Tongue (tissue), 2 donors: Measurements from ENCODE around the gene LRP2. TPM values are rescaled to one million over a fixed set of nuclear protein-coding genes. Genes with fewer than 3 reads are reported as not detected.
"Not testable (repeated sequence)": the region's sequence is repeated elsewhere in the genome, so short reads cannot be mapped to it uniquely, and the experiment has no call there.

Experiments used
- DNase-seq: peaks from one replicate; pipeline ENCODE4 v3.0.0-alpha.2; 2015
- total RNA-seq: library from RNA; depleted of rRNA; stranded (reverse); fragments of >200 nt; gene quantifications from one replicate; pipeline ENCODE4 v1.2.3, GENCODE V29; 2014

LRP2 gene
- total RNA-seq: 0.10 TPM

- DNase-seq: peak; percentile 17
These were observed at the start of gene LRP2 for GRCh38 chr2:169362118-169362893. Gene LRP2 (minus strand): TSS chr2:169362534. CDS start chr2:169362399, 135 bp downstream.

- DNase-seq: no peak
These were observed 44.6 kb upstream of the LRP2 start for GRCh38 chr2:169406891-169407290.

GRCh38 chr2:169399491-169399890, 37.2 kb upstream of the LRP2 start:
- DNase-seq: not testable (repeated sequence)

- DNase-seq: peak; percentile 24
These were observed 35.4 kb upstream of the LRP2 start for GRCh38 chr2:169397697-169398096.

GRCh38 chr2:169395821-169396374, 33.6 kb upstream of the LRP2 start:
- DNase-seq: no peak

GRCh38 chr2:169393068-169393590, 30.8 kb upstream of the LRP2 start:
- DNase-seq: peak; percentile 1

GRCh38 chr2:169391236-169391635, 28.9 kb upstream of the LRP2 start:
- no peak for DNase-seq

GRCh38 chr2:169388161-169388560, 25.8 kb upstream of the LRP2 start:
- no peak for DNase-seq

- DNase-seq: no peak
These were observed 24.4 kb upstream of the LRP2 start for GRCh38 chr2:169386722-169387121.

GRCh38 chr2:169384816-169385215, 22.5 kb upstream of the LRP2 start:
- DNase-seq: no peak

GRCh38 chr2:169372561-169372960, 10.2 kb upstream of the LRP2 start:
- DNase-seq: no peak

- no peak for DNase-seq
These were observed 3.7 kb upstream of the LRP2 start for GRCh38 chr2:169366066-169366465.

- DNase-seq: no peak
These were observed 2.7 kb upstream of the LRP2 start for GRCh38 chr2:169365029-169365480.

GRCh38 chr2:169363560-169364150, 1.3 kb upstream of the LRP2 start:
- DNase-seq: peak; percentile 56

GRCh38 chr2:169362894-169363559, 693 bp upstream of the LRP2 start:
- no peak for DNase-seq

GRCh38 chr2:169361706-169362117, 622 bp downstream of the LRP2 start:
- DNase-seq: peak; percentile 33

- no peak for DNase-seq
These were observed 1.2 kb downstream of the LRP2 start for GRCh38 chr2:169360984-169361705.

GRCh38 chr2:169358016-169358415, 4.3 kb downstream of the LRP2 start:
- no peak for DNase-seq

GRCh38 chr2:169354244-169354643, 8.1 kb downstream of the LRP2 start:
- DNase-seq: no peak

GRCh38 chr2:169351725-169352124, 10.6 kb downstream of the LRP2 start:
- no peak for DNase-seq

- DNase-seq: no peak
These were observed 12.8 kb downstream of the LRP2 start for GRCh38 chr2:169349535-169349934.
